Colon (tissue), 2 donors: Measurements from ENCODE around the gene GMPPA.

Experiments used
- FAIRE-seq: peaks from 2 replicates; lab custom pipeline; 2012; peaks lifted over from hg19 to GRCh38; lab: Jason Lieb, UNC
- donor health status: control.
- donor health status: control.

The GMPPA gene

DNA sequence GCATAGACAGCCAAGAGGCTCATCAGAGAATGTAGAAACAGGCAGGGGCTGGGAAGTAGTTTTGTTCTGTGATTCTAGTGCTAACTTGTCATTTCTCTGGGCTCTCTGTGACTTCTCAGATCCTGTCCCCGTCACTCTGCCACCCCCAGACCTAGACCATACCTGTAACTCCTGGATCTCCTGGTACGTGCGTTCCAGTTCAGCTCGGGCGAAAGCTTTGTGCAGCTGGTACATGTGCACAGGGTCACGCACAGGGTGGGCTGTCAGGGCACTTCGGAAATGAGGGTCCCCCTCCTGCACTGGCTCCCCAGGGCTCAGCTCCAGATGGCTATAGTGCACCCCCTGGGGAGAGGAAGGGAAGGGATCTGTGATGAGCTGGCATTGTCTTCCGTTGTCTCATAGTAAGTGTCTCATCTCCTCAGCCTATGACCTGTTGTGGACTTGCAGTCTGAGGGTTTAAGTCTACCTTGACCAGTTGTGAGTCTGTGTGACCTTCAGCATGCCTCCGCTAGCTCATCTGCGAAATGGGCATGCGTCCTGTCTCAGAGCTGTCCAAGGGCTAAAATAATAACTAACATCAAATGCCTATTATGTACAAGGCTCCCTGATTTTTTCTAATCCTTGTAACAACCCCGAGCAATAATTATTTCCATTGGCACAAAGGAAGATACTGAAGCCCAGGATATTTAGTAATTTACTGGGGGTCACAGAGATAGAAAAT lies 42.3 kb downstream of the GMPPA start:
- no peak for FAIRE-seq

GRCh38 chr2:219541611-219542180 lies 43.0 kb downstream of the GMPPA start:
- FAIRE-seq, result no peak

DNA sequence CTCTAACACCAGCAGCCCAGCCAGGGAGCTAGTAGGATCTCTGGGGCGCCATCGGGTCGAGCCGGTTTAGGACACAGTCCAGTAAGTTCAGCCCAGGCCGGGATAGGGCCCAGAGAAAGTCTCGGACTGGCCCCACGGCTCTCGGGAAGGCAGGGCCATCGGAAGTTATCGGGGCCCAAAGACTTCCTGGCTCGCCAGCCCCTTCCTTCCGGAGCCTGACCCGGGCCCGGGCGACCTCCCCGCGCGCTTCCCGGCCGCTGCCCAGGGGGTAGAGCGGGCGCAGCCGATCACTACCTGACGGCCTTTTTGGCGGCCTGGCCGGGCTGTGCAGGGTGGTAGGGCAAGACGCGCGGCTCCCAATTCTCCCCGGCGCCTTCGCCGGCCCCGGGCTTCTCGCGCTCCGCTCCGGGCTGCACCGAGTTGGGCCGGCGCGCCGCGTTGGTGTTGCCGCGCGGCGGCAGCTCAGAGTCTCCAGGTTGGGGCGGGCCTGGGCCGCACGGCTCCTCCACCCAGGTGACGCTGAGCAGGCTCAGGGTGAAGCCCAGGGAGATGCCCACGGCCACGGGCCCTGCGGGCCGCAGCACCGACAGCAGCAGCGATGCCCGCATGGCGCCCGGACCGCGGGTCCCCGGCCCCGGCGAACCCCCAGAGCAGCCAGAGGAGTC lies 44.4 kb downstream of the GMPPA start:
- no peak for FAIRE-seq

DNA sequence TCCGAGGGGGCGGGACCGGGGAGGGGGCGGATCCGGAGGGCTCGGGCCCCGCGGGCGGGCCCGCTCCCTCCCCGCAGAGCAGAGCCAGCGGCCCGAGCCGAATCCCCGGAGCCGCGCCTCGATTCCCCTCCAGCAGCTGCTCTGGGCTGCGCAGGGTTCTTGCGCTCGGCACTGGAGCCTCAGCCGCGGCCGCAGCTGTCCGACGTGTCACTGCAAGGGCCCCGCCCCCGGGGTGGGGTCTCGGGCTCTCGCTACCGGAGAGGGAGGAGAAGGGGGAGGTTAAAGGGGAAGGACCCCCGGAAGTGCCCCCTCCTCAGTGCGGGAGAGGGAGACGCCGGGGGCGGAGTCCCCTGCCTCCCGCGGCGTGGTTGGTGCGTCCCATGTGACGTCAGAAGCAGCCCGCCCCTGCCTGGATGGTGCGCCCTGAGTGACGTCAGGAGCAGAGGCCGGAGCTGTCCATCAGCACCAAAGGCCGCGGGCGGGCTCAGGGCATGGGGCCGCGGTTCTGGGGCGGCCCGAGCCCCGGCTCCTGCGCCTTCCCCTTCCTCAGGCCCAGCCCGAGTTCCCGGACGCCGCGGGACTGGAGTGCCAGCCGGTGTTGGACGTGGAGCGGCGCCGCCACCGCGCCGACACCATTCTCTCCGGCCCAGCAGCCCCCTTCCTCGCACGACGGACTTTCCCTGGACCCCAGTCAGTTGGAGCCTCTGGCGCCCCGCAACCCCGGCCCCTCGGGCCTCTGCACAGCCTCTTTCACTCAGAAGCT lies 45.1 kb downstream of the GMPPA start, which contains the start of the genes CHPF and TMEM198:
Gene CHPF (minus strand): TSS at position 214 of the 763 bp plus-strand sequence. CDS start 271 bp downstream, outside the sequence.
Gene TMEM198 (plus strand): TSS at position 433 of the 763 bp plus-strand sequence. CDS start 700 bp downstream, outside the sequence.
- peak; percentile 18 for FAIRE-seq

- FAIRE-seq, result no peak
These were observed 45.9 kb downstream of the GMPPA start for GRCh38 chr2:219544567-219544966.

DNA sequence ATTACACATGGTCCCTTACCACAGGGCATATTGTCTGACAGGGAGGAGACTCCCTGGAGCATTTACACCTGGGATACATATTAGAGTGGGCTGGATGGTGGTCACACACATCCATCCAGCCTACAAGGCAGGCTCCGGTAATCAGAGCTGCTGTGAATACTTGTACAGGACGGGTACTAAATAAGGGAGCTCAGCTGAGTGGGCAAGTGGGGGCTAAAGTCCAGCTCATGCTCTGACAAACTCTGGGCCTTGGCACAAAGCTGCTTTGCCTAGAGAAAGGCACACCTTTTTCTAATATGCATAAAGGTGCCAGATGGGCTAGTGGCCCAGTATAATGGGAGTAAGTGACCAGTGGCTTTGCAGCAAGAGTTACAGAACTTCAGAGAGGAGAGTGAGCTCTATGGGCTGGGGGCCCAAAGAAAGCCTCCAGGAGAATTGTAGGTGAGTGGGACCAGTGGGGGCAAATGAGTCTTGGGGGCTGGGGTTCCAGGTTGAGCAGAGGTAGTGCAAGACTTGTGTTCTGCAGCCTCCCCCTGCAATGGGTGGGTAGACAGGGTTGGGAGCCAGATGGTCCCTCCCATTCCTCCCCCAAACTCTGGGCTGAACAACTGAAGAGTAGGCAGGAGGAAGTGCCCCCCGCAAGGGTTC lies 46.7 kb downstream of the GMPPA start:
- FAIRE-seq, result no peak

DNA sequence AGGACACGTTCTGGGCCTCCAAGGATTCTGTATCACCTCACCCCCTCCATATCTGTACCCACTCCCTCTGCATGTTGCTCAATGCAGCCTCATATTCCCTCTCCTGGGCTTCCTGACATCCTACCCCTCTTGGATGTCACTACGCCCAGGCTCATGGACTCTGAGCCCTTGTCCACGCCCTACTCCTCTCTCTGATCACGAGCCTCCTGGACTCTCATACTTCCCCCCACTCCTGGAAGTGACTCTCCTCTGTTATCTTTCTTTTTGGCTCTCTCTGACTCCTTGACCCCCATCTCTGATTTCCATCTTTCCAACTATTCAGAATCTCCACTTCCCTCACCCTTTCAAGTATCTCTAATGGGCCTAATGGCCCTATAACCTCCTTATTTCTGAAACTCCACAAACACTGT lies 47.3 kb downstream of the GMPPA start:
- FAIRE-seq, result no peak

DNA sequence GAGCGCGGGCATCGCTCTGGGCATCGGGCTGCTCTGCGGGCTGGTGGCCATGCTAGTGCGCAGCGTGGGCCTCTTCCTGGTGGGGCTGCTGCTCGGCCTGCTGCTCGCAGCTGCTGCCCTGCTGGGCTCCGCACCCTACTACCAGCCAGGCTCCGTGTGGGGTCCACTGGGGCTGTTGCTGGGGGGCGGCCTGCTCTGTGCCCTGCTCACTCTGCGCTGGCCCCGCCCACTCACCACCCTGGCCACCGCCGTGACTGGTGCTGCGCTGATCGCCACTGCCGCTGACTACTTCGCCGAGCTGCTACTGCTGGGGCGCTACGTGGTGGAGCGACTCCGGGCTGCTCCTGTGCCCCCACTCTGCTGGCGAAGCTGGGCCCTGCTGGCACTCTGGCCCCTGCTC lies 48.9 kb downstream of the GMPPA start:
- no peak for FAIRE-seq

DNA sequence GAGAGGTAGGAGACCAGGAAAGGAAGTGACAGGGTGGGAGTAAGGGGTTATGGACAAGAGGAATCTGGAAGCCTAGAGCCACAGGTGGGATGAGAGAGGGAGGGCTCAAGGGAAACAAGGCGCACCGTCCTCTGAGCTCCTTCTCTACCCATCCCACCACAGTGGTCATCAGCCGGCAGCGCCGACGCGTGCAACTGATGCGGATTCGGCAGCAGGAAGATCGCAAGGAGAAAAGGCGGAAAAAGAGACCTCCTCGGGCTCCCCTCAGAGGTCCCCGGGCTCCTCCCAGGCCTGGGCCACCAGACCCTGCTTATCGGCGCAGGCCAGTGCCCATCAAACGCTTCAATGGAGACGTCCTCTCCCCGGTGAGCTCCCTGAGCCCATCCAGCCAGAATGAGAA lies 50.3 kb downstream of the GMPPA start:
- no peak for FAIRE-seq

- no peak for FAIRE-seq
These were observed 50.9 kb downstream of the GMPPA start for GRCh38 chr2:219549619-219550018.

- no peak for FAIRE-seq
These were observed 53.0 kb downstream of the GMPPA start for GRCh38 chr2:219551441-219552381.

- FAIRE-seq, result no peak
These were observed 53.9 kb downstream of the GMPPA start for GRCh38 chr2:219552382-219553167.

DNA sequence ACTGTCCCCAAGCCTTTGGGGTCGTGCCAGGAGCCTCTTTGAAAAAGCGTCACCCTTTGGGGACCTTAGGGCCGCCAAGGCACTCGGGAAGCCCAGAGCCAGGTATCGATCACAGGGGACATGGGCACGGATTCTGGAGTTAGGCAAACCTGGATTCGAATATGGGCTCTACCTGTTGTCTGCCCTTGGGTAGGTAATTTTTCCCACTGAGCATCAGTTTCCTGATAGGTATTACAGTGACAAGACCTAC lies 54.4 kb downstream of the GMPPA start:
- no peak for FAIRE-seq

- no peak for FAIRE-seq
These were observed 54.8 kb downstream of the GMPPA start for GRCh38 chr2:219553463-219553963.

DNA sequence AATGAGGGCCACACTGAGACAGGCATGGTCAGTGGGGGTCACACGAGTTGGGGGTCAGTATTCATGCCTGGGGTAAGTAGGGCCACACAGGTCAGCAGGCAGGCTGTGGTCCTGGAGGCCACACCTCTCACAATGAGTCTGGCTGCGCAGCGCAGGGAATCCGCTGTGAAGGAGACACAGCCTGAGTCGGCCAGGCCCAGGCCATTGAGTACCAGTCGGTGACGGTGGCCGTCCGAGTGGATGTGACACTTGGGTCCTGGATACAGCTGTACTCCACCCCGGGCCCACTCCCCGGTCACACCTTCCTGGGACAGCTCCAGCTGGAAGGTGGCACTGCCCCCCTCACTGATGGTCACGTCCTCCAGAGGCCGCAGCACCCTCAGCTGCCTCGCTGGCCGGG lies 55.7 kb downstream of the GMPPA start:
- no peak for FAIRE-seq

GRCh38 chr2:219555956-219556355 lies 57.3 kb downstream of the GMPPA start:
- no peak for FAIRE-seq

DNA sequence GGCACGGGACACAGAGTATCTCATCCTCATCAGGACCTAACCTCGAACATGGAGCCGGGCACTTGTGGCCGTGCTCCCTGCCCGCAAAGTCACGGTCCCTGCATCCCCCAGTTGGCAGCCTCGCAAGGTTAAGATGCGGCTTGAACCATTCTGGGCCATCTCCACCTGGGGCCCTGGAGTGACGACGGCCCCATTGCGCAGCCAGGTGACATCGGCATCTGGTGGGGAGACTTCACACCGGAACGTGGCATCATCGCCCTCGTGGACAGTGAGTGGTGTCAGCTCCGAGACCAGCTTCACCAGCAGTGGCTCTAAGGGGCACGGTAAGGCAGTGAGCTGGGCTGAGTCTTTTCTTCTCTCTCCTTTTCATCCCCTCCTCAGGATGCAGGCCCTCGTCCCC lies 57.7 kb downstream of the GMPPA start:
- FAIRE-seq, result no peak
